HepG2 (cell line): Measurements from ENCODE around the gene PRKD2. TPM values are rescaled to one million over a fixed set of nuclear protein-coding genes. Genes with fewer than 3 reads are reported as not detected.

Experiments used
- ATAC-seq: fragments of 200-7000 bp; cut with Tn5 transposase; 3 replicates; pipeline ENCODE4 v1.9.1; 2020; ENCODE audit warnings: mild to moderate bottlenecking, moderate library complexity
- BruUV-seq: library from RNA; stranded (reverse); fragments of 400-500 nt; replicated peaks from 2 replicates; lab custom pipeline; 2021; lab: Mats Ljungman, UMichigan
- CTCF ChIA-PET: fragments of 300-600 bp; formaldehyde crosslinking; extraction: SDS; loops from one replicate; lab custom pipeline; 2021; ENCODE audit warnings: low total read pairs, inconsistent platforms, low intra/inter-chr PET ratio; lab: Yijun Ruan, JAX
- POLR2A ChIA-PET: fragments of 350-600 bp; sonication (Branson Sonifier 250); formaldehyde crosslinking; loops from one replicate; lab custom pipeline; 2020; ENCODE audit warnings: antibody characterized with exemption, inconsistent platforms; lab: Yijun Ruan, JAX
- DNase-seq: peaks from one replicate; pipeline ENCODE4 v3.0.0-alpha.2; 2015; ENCODE audit warnings: low spot score
- FAIRE-seq: peaks from 3 replicates; lab custom pipeline; 2011; peaks lifted over from hg19 to GRCh38; lab: Jason Lieb, UNC
- H2AFZ ChIP-seq: one replicate; pipeline ENCODE4 v1.6.1; 2011; ENCODE audit warnings: low read length, inconsistent platforms
- H3K27ac ChIP-seq: fragments of 300-600 bp; 3 replicates; pipeline ENCODE4 v1.8.0; 2011; ENCODE audit warnings: mixed run types, mild to moderate bottlenecking, mixed read lengths, low read length, inconsistent platforms; ENCODE audit not compliant: insufficient read depth; ENCODE audit errors: extremely low read length
- H3K27me3 ChIP-seq, 2 experiments: fragments of 200-600 bp in 1 of 2; 2 replicates in 1 of 2; 3 replicates in 1 of 2; pipeline versions ENCODE4 v1.6.0 to v1.8.0; 2011; ENCODE audit warnings: low read length in 2 of 2, mild to moderate bottlenecking in 2 of 2, moderate library complexity in 2 of 2, inconsistent platforms in 1 of 2; ENCODE audit not compliant: insufficient read depth in 2 of 2, control insufficient read depth in 1 of 2
- H3K36me3 ChIP-seq, 2 experiments: fragments of 200-600 bp in 1 of 2; replicated peaks in 1 of 2; 2 replicates in 1 of 2; 3 replicates in 1 of 2; pipeline versions ENCODE4 v1.5.1 to v1.8.0; 2011; ENCODE audit warnings: low read length in 2 of 2, inconsistent platforms in 1 of 2; ENCODE audit not compliant: insufficient read depth in 2 of 2, control insufficient read depth in 1 of 2
- H3K4me1 ChIP-seq: 2 replicates; pipeline ENCODE4 v1.5.1; 2012; ENCODE audit warnings: low read length, inconsistent platforms; ENCODE audit not compliant: insufficient read depth
- H3K4me2 ChIP-seq: 2 replicates; pipeline ENCODE4 v1.6.0; 2011; ENCODE audit warnings: low read depth, low read length, inconsistent platforms
- H3K4me3 ChIP-seq, 3 experiments: fragments of 200-600 bp in 1 of 3; sonication (generic), shearing (Covaris generic) in 1 of 3; replicated peaks in 1 of 3; 2 replicates each; pipeline ENCODE4 v1.5.1; 2011 to 2016; ENCODE audit warnings: low read length in 3 of 3, inconsistent platforms in 2 of 3, low read depth in 2 of 3, mild to moderate bottlenecking in 2 of 3, control low read depth in 1 of 3, mixed read lengths in 1 of 3; ENCODE audit not compliant: insufficient read depth in 1 of 3
- H3K79me2 ChIP-seq: one replicate; pipeline ENCODE4 v1.6.1; 2011; ENCODE audit warnings: low read length, inconsistent platforms; ENCODE audit not compliant: insufficient read depth
- H3K9ac ChIP-seq: 2 replicates; pipeline ENCODE4 v1.6.0; 2011; ENCODE audit warnings: mild to moderate bottlenecking, low read depth, low read length, inconsistent platforms; ENCODE audit not compliant: insufficient read depth
- H3K9me3 ChIP-seq: 2 replicates; pipeline ENCODE4 v1.5.1; 2012; ENCODE audit warnings: mild to moderate bottlenecking, low read length
- H4K20me1 ChIP-seq: 2 replicates; pipeline ENCODE4 v1.6.0; 2011; ENCODE audit warnings: inconsistent platforms, mild to moderate bottlenecking, low read length, moderate library complexity; ENCODE audit not compliant: insufficient read depth
- ZNF234 ChIP-seq: sonication (generic); formaldehyde crosslinking; conservative IDR thresholded peaks from 2 replicates; pipeline ENCODE4 v1.5.1; 2020; ENCODE audit warnings: mild to moderate bottlenecking, missing genetic modification reagents
- WGBS: methylation state at CpG from one replicate; pipeline ENCODE4 v1.1.6; 2017; ENCODE audit warnings: low lambda C conversion rate; 5-methylcytosine and 5-hydroxymethylcytosine counted together
- in situ Hi-C: cut with HindIII; loops from 2 replicates; pipeline ENCODE4 v1.10.0; 2017; ENCODE audit warnings: low pct_unique_long_range_greater_than_20kb; ENCODE audit not compliant: extremely low pct_ligation_motif_present
- intact Hi-C: fragments of 100-400 bp; cut with micrococcal nuclease; formaldehyde crosslinking; loops from one replicate; pipeline ENCODE4 v1.10.0; 2022; ENCODE audit not compliant: unreplicated experiment
- polyA plus RNA-seq, 8 experiments: library from polyadenylated mRNA; depleted of rRNA in 3 of 8; stranded (reverse) in 7 of 8; unstranded in 1 of 8; fragments of >200 nt; fragmentation: Illumina TruSeq in 4 of 8; extraction: Trizol in 4 of 8; gene quantifications; 2 replicates each; pipeline versions ENCODE4 v1.2.1 to v1.2.3, GENCODE V29; 2011 to 2016; ENCODE audit warnings: low read depth in 4 of 8, missing spikeins in 1 of 8, mixed read lengths in 1 of 8; ENCODE audit not compliant: insufficient read depth in 1 of 8
- total RNA-seq, 5 experiments: library from RNA; depleted of rRNA; stranded (reverse); fragments of >200 nt; fragmentation: Illumina TruSeq; extraction: Trizol; gene quantifications; 2 replicates each; pipeline ENCODE4 v1.2.3, GENCODE V29; 2016; ENCODE audit warnings: low read depth in 1 of 5
- TF ChIP-seq, protein P1 (sequence below): fragments of 450-650 bp; IDR thresholded peaks from 2 replicates; pipeline ENCODE4 v1.6.1; 2016
- TF ChIP-seq, protein P2 (sequence below): sonication (generic); formaldehyde crosslinking; IDR thresholded peaks from 2 replicates; pipeline ENCODE4 v1.4.0; 2020; ENCODE audit warnings: missing genetic modification reagents

The PRKD2 gene
- total and polyA plus RNA-seq, 2 of the 13 experiments (the other 11 are each of a cell fraction or from before 2014, with no cell fraction given) = 6.7 to 7.3 TPM

DNA sequence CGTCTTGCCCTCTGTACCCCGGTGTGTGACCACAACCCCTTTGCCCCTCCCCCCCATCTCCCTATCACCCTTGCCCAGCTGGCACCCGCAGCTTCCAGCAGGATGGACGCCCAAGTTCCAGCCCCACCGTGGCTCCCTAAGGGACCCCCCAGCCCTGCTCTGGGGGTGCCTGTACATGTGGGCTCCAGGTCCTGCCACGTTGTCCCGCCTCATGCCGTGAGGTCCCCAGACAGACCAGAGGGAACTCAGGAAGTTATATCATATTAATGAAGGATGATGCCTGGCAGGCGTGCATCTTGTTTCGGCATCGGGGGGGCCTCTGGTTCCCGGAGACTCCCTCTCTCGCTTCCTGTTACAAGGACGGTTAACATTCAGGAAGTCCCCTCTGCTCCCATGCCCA, 90.5 kb downstream of the PRKD2 start:
- no TSS peak for BruUV-seq
- POLR2A ChIA-PET = no interaction called here
- no peak for FAIRE-seq

More for the DNA sequence above, 90.5 kb downstream of the PRKD2 start:
- Histone ChIP-seq H3K27ac (no peak overlapping the region), H3K4me3 (no peak overlapping the region), H3K4me2 (no peak overlapping the region), H2AFZ (no peak overlapping the region), H3K9me3 (no peaks in the 10 kb centered on the region), H4K20me1 (no peaks in the 10 kb centered on the region), H3K27me3 (peaks cover 4 to 21% of the 10 kb centered on the region in 2 experiments; a peak in 4 of 5 replicates), H3K4me1 (peaks cover 21% of the 10 kb centered on the region), H3K36me3 (no peaks in the 10 kb centered on the region), H3K9ac (no peak overlapping the region), H3K79me2 (no peaks in the 10 kb centered on the region)
- WGBS = 69% methylated on average over 12 of the region's 14 CpGs
- no peak for ATAC-seq
- CTCF ChIA-PET = no interaction called here
- no peak for DNase-seq
- intact Hi-C loops = no loop called here
- TF ChIP-seq ZNF234 (CRISPR knock-in tag) = no peak
- TF ChIP-seq, protein P1, sequence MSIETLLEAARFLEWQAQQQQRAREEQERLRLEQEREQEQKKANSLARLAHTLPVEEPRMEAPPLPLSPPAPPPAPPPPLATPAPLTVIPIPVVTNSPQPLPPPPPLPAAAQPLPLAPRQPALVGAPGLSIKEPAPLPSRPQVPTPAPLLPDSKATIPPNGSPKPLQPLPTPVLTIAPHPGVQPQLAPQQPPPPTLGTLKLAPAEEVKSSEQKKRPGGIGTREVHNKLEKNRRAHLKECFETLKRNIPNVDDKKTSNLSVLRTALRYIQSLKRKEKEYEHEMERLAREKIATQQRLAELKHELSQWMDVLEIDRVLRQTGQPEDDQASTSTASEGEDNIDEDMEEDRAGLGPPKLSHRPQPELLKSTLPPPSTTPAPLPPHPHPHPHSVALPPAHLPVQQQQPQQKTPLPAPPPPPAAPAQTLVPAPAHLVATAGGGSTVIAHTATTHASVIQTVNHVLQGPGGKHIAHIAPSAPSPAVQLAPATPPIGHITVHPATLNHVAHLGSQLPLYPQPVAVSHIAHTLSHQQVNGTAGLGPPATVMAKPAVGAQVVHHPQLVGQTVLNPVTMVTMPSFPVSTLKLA = peak; percentile 33; the same call in 1 of the 2 replicates
- TF ChIP-seq, protein P2, sequence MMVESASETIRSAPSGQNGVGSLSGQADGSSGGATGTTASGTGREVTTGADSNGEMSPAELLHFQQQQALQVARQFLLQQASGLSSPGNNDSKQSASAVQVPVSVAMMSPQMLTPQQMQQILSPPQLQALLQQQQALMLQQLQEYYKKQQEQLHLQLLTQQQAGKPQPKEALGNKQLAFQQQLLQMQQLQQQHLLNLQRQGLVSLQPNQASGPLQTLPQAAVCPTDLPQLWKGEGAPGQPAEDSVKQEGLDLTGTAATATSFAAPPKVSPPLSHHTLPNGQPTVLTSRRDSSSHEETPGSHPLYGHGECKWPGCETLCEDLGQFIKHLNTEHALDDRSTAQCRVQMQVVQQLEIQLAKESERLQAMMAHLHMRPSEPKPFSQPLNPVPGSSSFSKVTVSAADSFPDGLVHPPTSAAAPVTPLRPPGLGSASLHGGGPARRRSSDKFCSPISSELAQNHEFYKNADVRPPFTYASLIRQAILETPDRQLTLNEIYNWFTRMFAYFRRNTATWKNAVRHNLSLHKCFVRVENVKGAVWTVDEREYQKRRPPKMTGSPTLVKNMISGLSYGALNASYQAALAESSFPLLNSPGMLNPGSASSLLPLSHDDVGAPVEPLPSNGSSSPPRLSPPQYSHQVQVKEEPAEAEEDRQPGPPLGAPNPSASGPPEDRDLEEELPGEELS (CRISPR knock-in tag) = no peak
- in situ Hi-C loops = no loop called here
